IgD-negative memory B cell (primary cell): ENCODE measurements around the gene PLOD3. TPM values are rescaled to one million over a fixed set of nuclear protein-coding genes. Genes with fewer than 3 reads are reported as not detected.

Experiments used
- H3K27ac Mint-ChIP-seq, 3 donors: one replicate each; pipeline ENCODE4 v1.8.0; 2020 to 2022; ENCODE audit warnings: mild to moderate bottlenecking in 3 of 3, mixed read lengths in 3 of 3, moderate library complexity in 1 of 3
- H3K27me3 Mint-ChIP-seq: one replicate; pipeline ENCODE4 v1.8.0; 2021; ENCODE audit warnings: mixed read lengths
- H3K36me3 Mint-ChIP-seq: one replicate; pipeline ENCODE4 v1.8.0; 2020; ENCODE audit warnings: mild to moderate bottlenecking, mixed read lengths
- H3K4me1 Mint-ChIP-seq, 3 donors: one replicate each; pipeline ENCODE4 v1.8.0; 2020 to 2022; ENCODE audit warnings: mixed read lengths in 3 of 3, mild to moderate bottlenecking in 1 of 3
- H3K4me3 Mint-ChIP-seq, 4 donors: one replicate each; pipeline ENCODE4 v1.8.0; 2020 to 2022; ENCODE audit warnings: mild to moderate bottlenecking in 4 of 4, mixed read lengths in 4 of 4, moderate library complexity in 3 of 4
- H3K9me3 Mint-ChIP-seq, 3 donors: one replicate each; pipeline ENCODE4 v1.8.0; 2020 to 2021; ENCODE audit warnings: mixed read lengths in 3 of 3, mild to moderate bottlenecking in 1 of 3
- polyA plus RNA-seq: library from polyadenylated mRNA; unstranded; fragments of 300-500 nt; fragmentation: Illumina TruSeq; gene quantifications from one replicate; pipeline ENCODE4 v1.2.3, GENCODE V29; 2021

Gene PLOD3
- polyA plus RNA-seq, 1 donor from 2014 or later: 16.8 TPM

- Mint-ChIP-seq H3K9me3 (no peaks in the 10 kb centered on the region), H3K27me3 (peaks cover 1% of the 10 kb centered on the region), H3K4me1 (peaks cover 2 to 5% (median 3%) of the 10 kb centered on the region in 3 donors), H3K27ac (no peak overlapping the region), H3K36me3 (peaks cover 2% of the 10 kb centered on the region), H3K4me3 (no peak overlapping the region)
Observed at GRCh38 chr7:101189109-101189508, 28.3 kb downstream of the PLOD3 start.

DNA sequence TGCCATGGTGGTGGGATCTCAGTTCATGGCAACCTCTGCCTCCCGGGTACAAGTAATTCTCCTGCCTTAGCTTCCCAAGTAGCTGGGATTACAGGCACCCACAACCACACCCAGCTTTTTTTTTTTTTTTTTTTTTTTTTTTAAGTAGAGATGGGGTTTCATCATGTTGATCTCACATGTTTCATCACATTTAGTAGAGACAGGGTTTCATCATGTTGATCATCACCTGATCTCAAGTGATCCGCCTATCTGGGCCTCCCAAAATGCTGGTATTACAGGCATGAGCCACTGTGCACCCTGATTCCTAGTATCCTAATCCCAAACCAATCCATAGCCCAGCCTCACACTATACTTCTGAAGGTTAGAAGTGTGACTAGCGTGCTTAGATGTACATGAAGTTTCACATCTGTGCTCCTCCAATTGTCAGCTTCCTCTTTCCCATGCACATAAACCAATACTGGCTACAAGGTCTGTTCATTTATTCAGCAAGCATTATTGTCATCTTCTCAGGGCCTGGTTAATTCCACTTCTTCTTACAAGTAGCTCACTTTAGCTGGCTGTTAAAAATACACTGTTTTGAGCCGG lies 30.4 kb downstream of the PLOD3 start:
- H3K36me3 Mint-ChIP-seq: no peaks in the 10 kb centered on the region
- H3K27me3 Mint-ChIP-seq: peaks cover 10% of the 10 kb centered on the region
- H3K4me3 Mint-ChIP-seq: no peak overlapping the region
- peaks cover 0 to 1% (median 0%) of the 10 kb centered on the region in 3 donors for H3K9me3 Mint-ChIP-seq
- no peak overlapping the region for H3K27ac Mint-ChIP-seq
- peaks cover 0 to 4% (median 0%) of the 10 kb centered on the region in 3 donors for H3K4me1 Mint-ChIP-seq

DNA sequence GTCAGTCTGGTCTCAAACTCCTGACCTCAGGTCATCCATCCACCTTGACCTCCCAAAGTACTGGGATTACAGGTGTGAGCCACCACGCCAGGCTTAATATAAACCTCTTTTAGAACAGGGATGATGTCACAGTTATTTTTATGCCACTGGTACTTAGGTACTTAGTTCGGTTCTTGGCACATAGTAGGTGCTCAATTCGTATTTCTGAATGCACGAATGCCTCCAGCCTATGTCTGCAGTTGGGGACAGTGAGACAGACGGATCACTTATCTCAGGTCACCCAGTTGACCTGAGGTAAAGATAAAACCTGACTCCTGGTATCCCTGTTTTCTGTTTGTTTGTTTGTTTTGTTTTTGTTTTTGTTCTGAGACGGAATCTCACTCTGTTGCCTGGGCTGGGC lies 31.2 kb downstream of the PLOD3 start:
- Mint-ChIP-seq H3K36me3 (no peaks in the 10 kb centered on the region), H3K4me1 (peaks cover 0 to 4% (median 0%) of the 10 kb centered on the region in 3 donors), H3K27ac (no peak overlapping the region), H3K4me3 (no peak overlapping the region), H3K27me3 (peaks cover 11% of the 10 kb centered on the region), H3K9me3 (peaks cover 0 to 1% (median 0%) of the 10 kb centered on the region in 3 donors)

GRCh38 chr7:101185258-101185839 lies 32.0 kb downstream of the PLOD3 start:
- Mint-ChIP-seq H3K27me3 (peaks cover 16% of the 10 kb centered on the region), H3K4me1 (peaks cover 0 to 4% (median 2%) of the 10 kb centered on the region in 3 donors), H3K27ac (no peak overlapping the region), H3K4me3 (no peak overlapping the region), H3K9me3 (peaks cover 0 to 1% (median 0%) of the 10 kb centered on the region in 3 donors), H3K36me3 (peaks cover 3% of the 10 kb centered on the region)

DNA sequence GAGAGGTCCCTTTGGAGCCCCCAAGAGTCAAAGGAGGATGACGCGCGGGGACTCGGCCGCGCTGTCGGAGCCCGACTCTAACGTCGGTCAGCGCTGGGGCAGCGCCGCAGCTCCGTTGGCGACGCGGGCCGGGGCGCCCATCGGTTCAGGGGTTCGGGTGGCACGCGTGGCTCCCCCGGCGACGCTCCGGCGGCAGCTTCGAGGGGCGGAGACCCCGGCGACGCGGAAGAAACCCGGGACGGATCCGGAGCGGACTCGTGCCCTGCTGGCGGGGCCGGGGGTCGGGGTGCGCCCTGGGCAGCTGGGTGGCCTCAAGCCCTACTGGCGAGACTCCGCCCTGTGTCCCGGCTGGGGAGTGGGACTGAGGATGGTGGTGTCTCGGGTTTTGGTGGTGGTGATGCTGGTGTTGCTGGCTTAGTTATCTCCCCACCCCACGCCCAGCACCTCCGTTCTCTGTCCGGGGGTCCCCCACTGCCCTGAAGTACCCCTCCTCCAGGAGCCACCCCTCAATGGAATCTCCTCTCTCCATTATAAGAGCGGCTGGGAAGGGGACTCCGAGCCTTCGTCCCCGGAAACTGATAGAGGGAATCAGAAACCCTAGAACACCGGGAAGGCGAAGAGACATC lies 37.1 kb downstream of the PLOD3 start, which contains the start of gene NAT16:
NAT16 (minus strand) TSS at position 164 of the 626 bp plus-strand sequence. CDS start 5,486 bp downstream, outside the sequence.
- peak within 1 kb of the TSS in 1 of 3 donors; percentile 75 for H3K27ac Mint-ChIP-seq
- H3K4me3 Mint-ChIP-seq: peak within 1 kb of the TSS in 3 of 4 donors; percentile 4 to 78 (median 66)

DNA sequence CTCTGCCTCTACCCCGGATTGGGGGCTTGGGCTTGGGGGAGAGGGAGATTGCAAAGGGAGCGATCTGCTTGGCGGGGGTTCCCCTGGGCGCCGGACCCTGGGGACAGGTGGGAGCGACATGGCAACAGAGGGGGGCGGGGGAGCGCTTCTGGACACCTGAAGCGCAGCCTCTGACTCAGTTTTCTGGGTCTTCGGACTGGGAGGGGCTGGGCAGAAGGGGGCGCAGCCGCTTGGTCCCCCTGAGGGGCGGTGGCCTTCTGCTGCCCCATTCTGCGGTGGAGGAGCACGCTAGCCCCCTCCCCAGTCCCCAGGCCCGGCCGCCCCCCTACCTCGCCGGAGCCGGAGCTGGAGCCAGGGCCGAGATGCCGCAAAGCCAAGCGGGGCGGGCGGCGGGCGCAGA lies 37.7 kb downstream of the PLOD3 start:
- Mint-ChIP-seq H3K27me3 (peaks cover 53% of the 10 kb centered on the region), H3K4me1 (peaks cover 0 to 6% (median 4%) of the 10 kb centered on the region in 3 donors), H3K27ac (no peak overlapping the region), H3K4me3 (peak overlapping the region in 2 of 4 donors; percentile 4 to 70), H3K36me3 (peaks cover 3% of the 10 kb centered on the region), H3K9me3 (peaks cover 0 to 1% (median 0%) of the 10 kb centered on the region in 3 donors)

More for the DNA sequence above, 37.1 kb downstream of the PLOD3 start, which contains the start of gene NAT16:
- Mint-ChIP-seq H3K36me3 (peaks cover 3% of the 10 kb centered on the region), H3K27me3 (peaks cover 51% of the 10 kb centered on the region), H3K4me1 (peaks cover 0 to 6% (median 4%) of the 10 kb centered on the region in 3 donors), H3K9me3 (peaks cover 0 to 1% (median 0%) of the 10 kb centered on the region in 3 donors)

DNA sequence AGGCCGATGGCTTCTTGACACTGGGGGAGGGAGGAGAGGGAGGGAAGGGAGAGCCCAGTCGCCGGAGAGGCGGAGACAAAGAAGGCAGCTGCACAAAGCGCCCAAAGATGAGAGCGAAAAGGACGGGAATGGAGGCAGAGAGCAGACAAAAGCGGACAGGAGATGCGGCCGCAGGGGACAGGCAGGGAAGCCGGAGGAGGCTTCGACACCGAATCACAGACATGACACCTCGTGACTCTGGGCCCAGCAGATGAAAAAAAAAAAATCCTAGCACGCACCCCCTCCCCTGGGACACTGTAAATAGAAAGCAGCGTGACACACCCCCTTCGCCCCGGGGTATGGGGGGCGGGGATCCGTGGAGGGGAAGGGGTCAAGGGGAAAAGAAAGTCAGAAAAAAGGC lies 38.3 kb downstream of the PLOD3 start:
- Mint-ChIP-seq H3K4me3 (peak overlapping the region in 2 of 4 donors; percentile 65 to 70), H3K4me1 (peaks cover under 1 to 8% (median 7%) of the 10 kb centered on the region in 3 donors), H3K9me3 (peaks cover 0 to 1% (median 0%) of the 10 kb centered on the region in 3 donors), H3K27ac (no peak overlapping the region), H3K27me3 (peaks cover 59% of the 10 kb centered on the region), H3K36me3 (peaks cover 3% of the 10 kb centered on the region)

GRCh38 chr7:101177644-101178043 lies 39.7 kb downstream of the PLOD3 start:
- Mint-ChIP-seq H3K36me3 (peaks cover 3% of the 10 kb centered on the region), H3K4me1 (peaks cover 4 to 12% (median 8%) of the 10 kb centered on the region in 3 donors), H3K9me3 (peaks cover 0 to 3% (median 0%) of the 10 kb centered on the region in 3 donors), H3K4me3 (peak overlapping the region in 1 of 4 donors; percentile 60), H3K27ac (no peak overlapping the region), H3K27me3 (peaks cover 69% of the 10 kb centered on the region)

- Mint-ChIP-seq H3K4me1 (peaks cover 7 to 18% (median 8%) of the 10 kb centered on the region in 3 donors), H3K27ac (peak overlapping the region in 2 of 3 donors; percentile 46 to 85), H3K27me3 (peaks cover 73% of the 10 kb centered on the region), H3K4me3 (no peak overlapping the region), H3K36me3 (peaks cover 2% of the 10 kb centered on the region), H3K9me3 (peaks cover 0 to 10% (median 0%) of the 10 kb centered on the region in 3 donors)
Observed at GRCh38 chr7:101175664-101176063, 41.7 kb downstream of the PLOD3 start.

DNA sequence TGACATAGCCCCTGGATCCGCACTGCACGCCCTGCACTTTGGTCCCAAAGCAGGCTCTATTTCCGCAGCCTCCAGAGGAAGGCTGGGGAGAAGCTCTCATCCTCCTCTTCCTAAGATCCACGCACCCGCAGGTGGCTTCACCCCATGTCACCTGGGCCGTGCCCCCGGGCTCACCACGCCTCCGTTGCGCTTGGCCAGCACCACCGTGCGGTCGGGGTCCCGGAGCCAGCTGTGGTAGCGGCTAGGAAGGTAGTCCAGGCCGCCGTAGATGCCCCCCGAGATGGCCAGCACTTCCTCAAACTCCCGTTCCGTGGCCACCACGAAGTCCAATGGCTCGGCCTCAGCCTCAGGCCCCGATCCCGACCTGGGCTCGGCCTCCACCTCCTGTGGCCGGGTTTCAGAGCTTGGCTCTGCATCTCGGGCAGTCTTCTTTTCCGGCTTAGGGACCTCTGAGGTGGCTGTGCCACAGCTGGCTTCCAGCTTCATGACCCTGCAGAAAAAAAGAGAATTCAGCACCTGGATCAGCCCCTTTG lies 43.0 kb downstream of the PLOD3 start:
- H3K9me3 Mint-ChIP-seq: peaks cover 0 to 12% (median 0%) of the 10 kb centered on the region in 3 donors
- peak overlapping the region in 2 of 3 donors; percentile 47 to 85 for H3K27ac Mint-ChIP-seq
- H3K4me1 Mint-ChIP-seq: peaks cover 15 to 25% (median 17%) of the 10 kb centered on the region in 3 donors
- H3K4me3 Mint-ChIP-seq: peak overlapping the region in 3 of 4 donors; percentile 52 to 78 (median 71)
- no peaks in the 10 kb centered on the region for H3K36me3 Mint-ChIP-seq
- peaks cover 80% of the 10 kb centered on the region for H3K27me3 Mint-ChIP-seq

- Mint-ChIP-seq H3K27ac (peak overlapping the region; percentile 47 to 85 (median 63)), H3K4me1 (peaks cover 16 to 25% (median 20%) of the 10 kb centered on the region in 3 donors), H3K4me3 (peak overlapping the region in 3 of 4 donors; percentile 52 to 82 (median 73)), H3K36me3 (no peaks in the 10 kb centered on the region), H3K9me3 (peaks cover 0 to 12% (median 0%) of the 10 kb centered on the region in 3 donors), H3K27me3 (peaks cover 81% of the 10 kb centered on the region)
Observed at GRCh38 chr7:101173752-101174244, 43.6 kb downstream of the PLOD3 start.

GRCh38 chr7:101172854-101173751 lies 44.3 kb downstream of the PLOD3 start:
- Mint-ChIP-seq H3K27me3 (peaks cover 82% of the 10 kb centered on the region), H3K4me1 (peaks cover 16 to 25% (median 20%) of the 10 kb centered on the region in 3 donors), H3K9me3 (peaks cover 0 to 12% (median 0%) of the 10 kb centered on the region in 3 donors), H3K27ac (peak overlapping the region in 2 of 3 donors; percentile 59 to 65), H3K4me3 (peak overlapping the region in 2 of 4 donors; percentile 12 to 82), H3K36me3 (no peaks in the 10 kb centered on the region)

DNA sequence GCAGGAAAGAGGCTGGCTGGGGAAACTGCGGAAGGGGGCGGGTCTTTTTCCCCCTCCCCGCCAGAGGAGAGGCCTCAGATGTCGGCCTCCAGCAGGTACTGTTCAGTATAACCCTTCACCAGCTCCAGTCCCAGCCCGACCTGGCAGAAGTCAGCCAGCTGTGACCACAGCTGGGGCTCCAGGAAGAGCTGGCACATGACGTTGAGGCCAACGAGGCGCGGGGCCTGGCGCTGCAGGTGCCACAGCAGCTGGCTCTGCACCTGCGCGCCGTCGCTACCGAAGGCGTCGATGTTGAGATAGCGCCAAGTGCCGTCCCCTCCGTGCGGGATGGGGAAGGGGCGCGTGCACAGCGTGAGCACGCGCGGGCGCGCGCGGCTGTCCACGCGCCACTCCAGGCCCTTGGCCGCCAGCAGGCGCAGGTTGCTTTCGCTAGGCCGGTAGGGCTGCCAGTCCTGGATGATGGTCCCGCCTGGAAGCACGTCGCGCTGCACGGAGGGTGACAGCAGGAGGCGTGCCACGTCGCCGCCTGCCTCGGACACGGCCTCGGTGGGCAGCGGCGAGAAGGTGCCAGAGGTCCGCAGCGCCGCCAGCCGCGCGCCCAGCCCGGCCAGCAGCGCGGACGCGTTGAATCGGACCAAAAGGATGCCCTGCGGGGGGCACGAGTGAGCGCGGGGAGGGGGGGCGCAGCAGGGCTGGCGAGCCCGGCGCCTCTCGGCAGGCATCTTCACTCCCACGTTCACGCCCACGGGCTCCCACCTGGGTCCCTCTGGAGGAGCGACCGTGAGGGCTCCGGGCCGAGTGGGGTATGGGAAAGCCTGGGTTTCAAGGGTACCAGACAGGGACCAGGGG lies 45.2 kb downstream of the PLOD3 start:
- Mint-ChIP-seq H3K9me3 (peaks cover 0 to 12% (median 0%) of the 10 kb centered on the region in 3 donors), H3K4me1 (peaks cover 18 to 25% (median 20%) of the 10 kb centered on the region in 3 donors), H3K36me3 (no peaks in the 10 kb centered on the region), H3K27me3 (peaks cover 81% of the 10 kb centered on the region), H3K27ac (peak overlapping the region; percentile 59 to 97 (median 88)), H3K4me3 (peak overlapping the region; percentile 46 to 89 (median 80))
